HG02798 (cell line): ENCODE data around the gene RXRG.

ENCODE experiments used
- ATAC-seq: cut with Tn5 transposase; IDR thresholded peaks from one replicate; pipeline ENCODE4 v1.9.1; 2021; ENCODE audit warnings: mild to moderate bottlenecking; ENCODE audit not compliant: unreplicated experiment, poor library complexity

The RXRG gene

GRCh38 chr1:165452336-165453130 lies 7.6 kb upstream of the RXRG start:
- no peak for ATAC-seq

GRCh38 chr1:165451691-165452090 lies 6.8 kb upstream of the RXRG start:
- ATAC-seq: no peak

- ATAC-seq: no peak
These were observed 4.2 kb upstream of the RXRG start for GRCh38 chr1:165449131-165449530.

- no peak for ATAC-seq
These were observed 462 bp upstream of the RXRG start for GRCh38 chr1:165445388-165445787.

DNA sequence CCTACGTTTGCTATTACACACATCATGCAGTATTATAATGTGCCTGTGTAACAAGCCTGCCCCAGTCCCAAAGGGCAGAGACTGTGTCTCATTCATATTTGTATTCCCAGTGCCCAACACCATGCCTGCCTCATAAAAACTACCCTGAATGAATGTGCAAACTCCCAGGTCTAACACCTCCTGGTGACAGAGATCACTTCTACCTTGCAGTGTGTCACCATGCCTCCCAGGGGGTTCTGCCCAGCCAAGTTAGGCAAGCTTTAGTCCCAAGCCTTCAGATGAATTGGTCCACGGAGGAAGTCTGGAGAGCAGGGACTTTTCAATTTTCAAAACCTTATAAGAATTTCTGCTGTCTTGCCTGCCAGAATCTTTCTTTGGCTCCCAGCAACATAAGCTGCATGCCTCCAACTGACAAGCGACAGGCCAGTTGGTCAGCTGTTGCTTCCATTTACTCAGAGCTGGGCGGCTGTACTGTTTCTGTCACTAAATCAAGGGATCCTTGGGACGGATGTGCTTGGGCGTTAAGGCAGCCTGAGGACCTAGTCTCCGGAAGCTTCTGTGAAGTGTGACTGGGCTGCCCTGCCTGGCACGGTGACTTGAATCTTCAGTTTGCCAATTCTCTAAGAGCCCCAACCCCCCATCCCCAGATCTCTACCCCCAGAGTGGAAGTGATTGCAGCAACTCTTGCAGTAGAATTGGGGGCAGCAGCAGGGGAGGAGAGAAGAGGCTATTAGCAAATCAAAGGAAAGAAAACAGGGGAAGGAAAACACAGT lies 1.2 kb downstream of the RXRG start:
- ATAC-seq: no peak

DNA sequence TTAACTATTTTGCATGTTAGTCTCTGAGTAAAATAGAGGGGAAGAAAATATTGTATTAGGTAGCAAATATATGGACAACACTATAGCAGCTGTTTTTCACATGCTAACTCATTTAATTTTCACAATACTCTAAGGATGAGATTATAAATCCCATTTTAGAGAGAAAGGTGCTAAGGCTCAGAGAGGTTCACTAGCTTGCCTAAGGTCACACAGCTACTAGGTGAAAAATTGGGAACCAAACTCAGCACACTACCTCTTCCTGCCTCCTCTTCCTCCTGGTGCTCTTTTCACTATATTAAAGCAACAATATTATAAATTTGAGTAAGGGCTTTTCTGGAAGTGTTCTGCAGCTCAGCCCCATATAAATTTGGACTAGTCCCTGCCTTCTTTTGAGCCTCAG lies 2.3 kb downstream of the RXRG start:
- ATAC-seq: no peak

- no peak for ATAC-seq
These were observed 2.9 kb downstream of the RXRG start for GRCh38 chr1:165442053-165442452.

- no peak for ATAC-seq
These were observed 3.6 kb downstream of the RXRG start for GRCh38 chr1:165441166-165441880.

- ATAC-seq: no peak
These were observed 5.6 kb downstream of the RXRG start for GRCh38 chr1:165439330-165439729.

DNA sequence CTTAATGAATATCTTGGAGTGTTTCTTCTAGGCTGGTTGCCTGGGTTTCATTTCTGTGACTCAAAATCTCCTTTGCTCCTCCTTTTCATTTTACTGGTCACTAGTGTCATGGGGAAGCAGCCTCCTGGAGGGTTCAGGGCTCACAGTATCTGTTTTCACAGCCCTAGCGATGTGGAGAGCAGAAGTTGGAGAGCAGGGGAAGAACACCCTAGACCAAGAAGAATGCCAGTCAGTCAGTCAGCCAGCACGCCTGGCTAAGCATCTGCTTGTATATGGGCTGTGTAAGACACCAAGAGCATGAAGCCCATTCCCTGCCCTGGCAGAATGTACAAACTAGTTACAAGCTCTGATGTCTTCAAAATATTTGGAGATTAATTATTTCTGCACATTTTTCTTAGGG lies 7.9 kb downstream of the RXRG start:
- no peak for ATAC-seq

- no peak for ATAC-seq
These were observed 9.1 kb downstream of the RXRG start for GRCh38 chr1:165435801-165436200.

GRCh38 chr1:165434281-165434680 lies 10.6 kb downstream of the RXRG start:
- no peak for ATAC-seq

GRCh38 chr1:165431079-165431478 lies 13.8 kb downstream of the RXRG start:
- ATAC-seq: peak; percentile 61

- no peak for ATAC-seq
These were observed 18.2 kb downstream of the RXRG start for GRCh38 chr1:165426745-165427144.

- ATAC-seq: no peak
These were observed 19.3 kb downstream of the RXRG start for GRCh38 chr1:165425621-165426020.

DNA sequence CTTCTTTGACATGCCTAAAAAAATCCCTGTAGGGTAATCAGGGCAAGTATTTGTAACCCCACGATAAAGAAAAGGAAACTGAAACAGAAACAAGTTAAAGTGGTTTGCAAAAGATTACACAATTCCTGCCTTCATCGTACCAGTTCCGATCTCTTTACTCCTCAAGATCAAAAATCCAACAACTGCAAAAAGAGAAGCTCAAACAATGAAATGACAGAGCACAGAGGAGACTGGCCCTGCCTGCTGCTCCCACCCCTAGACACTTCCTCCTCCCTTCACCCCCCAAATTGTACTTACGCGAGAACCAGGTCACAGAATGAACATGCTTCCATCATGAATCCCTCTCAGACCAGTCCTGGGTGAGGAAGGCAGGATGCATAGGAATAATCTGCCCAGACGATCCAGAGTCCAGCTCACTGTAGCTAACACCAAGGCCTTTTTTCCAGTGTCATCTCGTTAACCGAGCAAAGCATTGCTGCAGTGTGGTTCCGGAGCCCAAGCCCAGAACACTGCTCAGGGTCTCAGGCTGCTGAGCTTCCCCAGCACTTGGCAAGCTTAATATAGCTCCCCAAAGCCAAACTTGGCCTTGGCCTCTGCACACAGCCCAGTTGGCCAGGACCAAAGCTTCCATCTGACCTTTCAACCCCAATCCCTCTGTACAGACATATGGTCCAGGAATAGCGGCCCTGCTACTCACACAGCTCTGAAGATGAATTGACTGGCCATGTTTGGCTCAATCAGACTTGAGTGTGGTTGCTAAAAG lies 20.3 kb downstream of the RXRG start:
- ATAC-seq: no peak

GRCh38 chr1:165423136-165423535 lies 21.8 kb downstream of the RXRG start:
- ATAC-seq: no peak

GRCh38 chr1:165420655-165421054 lies 24.3 kb downstream of the RXRG start:
- no peak for ATAC-seq

DNA sequence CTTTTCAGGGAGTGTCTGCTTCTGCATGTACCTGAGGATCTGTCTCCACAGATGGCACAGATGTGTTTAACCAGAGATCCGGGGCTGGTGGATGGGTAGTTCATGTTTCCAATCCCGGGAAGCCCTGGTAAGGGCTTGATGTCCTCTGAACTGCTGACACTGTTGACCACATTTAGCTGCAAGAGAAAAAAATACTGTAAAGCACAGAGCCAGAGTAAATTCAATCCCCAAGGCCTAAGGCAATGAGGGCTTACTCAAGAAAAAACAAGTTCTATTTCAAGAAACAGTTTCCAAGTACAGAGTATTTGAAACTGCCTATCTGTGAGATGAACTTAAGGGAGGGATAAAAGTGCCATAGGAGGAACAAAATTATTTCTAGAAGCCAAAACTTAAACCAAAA lies 25.1 kb downstream of the RXRG start:
- no peak for ATAC-seq

DNA sequence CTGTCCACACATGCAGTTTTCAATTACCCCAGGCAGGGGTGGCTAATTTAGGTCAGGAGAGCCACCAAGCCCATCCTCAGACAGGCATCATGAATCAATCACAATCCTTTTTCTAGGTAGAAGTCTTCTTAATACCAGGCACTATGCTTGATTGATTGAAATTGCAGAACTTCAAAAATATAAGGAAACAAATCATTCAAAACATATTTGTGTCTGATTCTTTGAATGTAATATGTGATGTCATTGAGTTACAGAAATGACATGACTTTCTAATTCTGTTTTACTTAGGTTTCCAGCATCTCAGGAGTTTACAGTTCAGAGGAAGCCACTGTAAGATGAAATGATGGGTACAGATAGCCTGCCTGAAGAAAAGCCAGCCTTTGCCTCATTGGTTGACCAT lies 26.7 kb downstream of the RXRG start:
- ATAC-seq: no peak
